ENCODE measurements around the gene KCNG2.
A peak's percentile ranks its signal among the peaks of the same experiment; 100 is the strongest.

The KCNG2 gene

GRCh38 chr18:79798346-79798998 is 734 bp downstream of the KCNG2 start:
- FAIRE-seq (no peak), DNase-seq (ENCODE audit: low spot score) (no peak)

- FAIRE-seq: no peak
- DNase-seq (ENCODE audit: low spot score): no peak
These were observed 1.2 kb downstream of the KCNG2 start for GRCh38 chr18:79798999-79799370.

GRCh38 chr18:79799619-79800370 is 2.1 kb downstream of the KCNG2 start:
- DNase-seq (ENCODE audit: low spot score) (no peak), FAIRE-seq (no peak)

- DNase-seq (ENCODE audit: low spot score) (no peak), FAIRE-seq (no peak)
These were observed 2.8 kb downstream of the KCNG2 start for GRCh38 chr18:79800371-79801180.

GRCh38 chr18:79801217-79801616 is 3.5 kb downstream of the KCNG2 start:
- DNase-seq (ENCODE audit: low spot score) (no peak), FAIRE-seq (no peak)

- FAIRE-seq (no peak), DNase-seq (ENCODE audit: low spot score) (no peak)
These were observed 3.9 kb downstream of the KCNG2 start for GRCh38 chr18:79801641-79802040.

- DNase-seq (ENCODE audit: low spot score) (no peak), FAIRE-seq (no peak)
These were observed 4.6 kb downstream of the KCNG2 start for GRCh38 chr18:79802298-79802697.

- DNase-seq (ENCODE audit: low spot score) (no peak), FAIRE-seq (no peak)
These were observed 5.9 kb downstream of the KCNG2 start for GRCh38 chr18:79803611-79804051.

GRCh38 chr18:79804130-79804787 is 6.5 kb downstream of the KCNG2 start:
- DNase-seq (ENCODE audit: low spot score): no peak
- no peak for FAIRE-seq

GRCh38 chr18:79805211-79805887 is 7.6 kb downstream of the KCNG2 start:
- no peak for DNase-seq (ENCODE audit: low spot score)
- FAIRE-seq: no peak

GRCh38 chr18:79805926-79806487 is 8.3 kb downstream of the KCNG2 start:
- FAIRE-seq (no peak), DNase-seq (ENCODE audit: low spot score) (no peak)

GRCh38 chr18:79806976-79807841 is 9.5 kb downstream of the KCNG2 start:
- DNase-seq (ENCODE audit: low spot score) (no peak), FAIRE-seq (no peak)

- DNase-seq (ENCODE audit: low spot score) (no peak), FAIRE-seq (no peak)
These were observed 11.9 kb downstream of the KCNG2 start for GRCh38 chr18:79809482-79810192.

GRCh38 chr18:79812052-79812451 is 14.3 kb downstream of the KCNG2 start:
- DNase-seq (ENCODE audit: low spot score) (no peak), FAIRE-seq (no peak)

- DNase-seq (ENCODE audit: low spot score): no peak
- FAIRE-seq: no peak
These were observed 16.6 kb downstream of the KCNG2 start for GRCh38 chr18:79814373-79814772.

- FAIRE-seq (no peak), DNase-seq (ENCODE audit: low spot score) (no peak)
These were observed 17.9 kb downstream of the KCNG2 start for GRCh38 chr18:79815657-79816056.

- DNase-seq (ENCODE audit: low spot score): no peak
- FAIRE-seq: no peak
These were observed 18.4 kb downstream of the KCNG2 start for GRCh38 chr18:79816092-79816491.

GRCh38 chr18:79816981-79817606 is 19.4 kb downstream of the KCNG2 start:
- peak; percentile 98 for FAIRE-seq
- no peak for DNase-seq (ENCODE audit: low spot score)

- DNase-seq (ENCODE audit: low spot score) (no peak), FAIRE-seq (no peak)
These were observed 19.9 kb downstream of the KCNG2 start for GRCh38 chr18:79817607-79817998.

Measured in urothelium cell line (cell line).